ENCODE data around the gene YBX3. TPM values are rescaled to one million over a fixed set of nuclear protein-coding genes. Genes with fewer than 3 reads are reported as not detected.

YBX3 gene
- total RNA-seq, 4 donors from 2014 or later, result 281 to 567 (median 448) TPM

DNA sequence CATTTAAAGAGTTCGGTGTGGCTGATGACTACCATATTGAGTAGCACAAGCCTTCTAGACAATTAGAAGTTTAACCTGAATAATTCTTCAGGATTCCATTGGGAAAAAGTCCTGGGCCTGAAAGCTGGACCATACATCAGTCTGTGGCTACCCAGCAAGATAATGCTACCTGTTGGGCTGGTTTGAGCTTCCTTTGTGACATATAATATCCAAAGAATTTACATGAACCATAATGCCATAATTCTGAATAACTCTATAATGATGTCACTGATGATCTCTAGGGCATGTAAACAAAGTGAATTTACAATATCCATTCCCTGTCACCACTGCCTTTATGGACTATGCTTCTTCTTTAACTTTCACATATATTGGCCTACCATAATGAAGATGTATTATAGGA is 3.8 kb upstream of the YBX3 start:
- DNase-seq (ENCODE audit: low spot score) (no peak), ATAC-seq (ENCODE audit: low FRiP score) (no peak)
- TF ChIP-seq, protein P1, sequence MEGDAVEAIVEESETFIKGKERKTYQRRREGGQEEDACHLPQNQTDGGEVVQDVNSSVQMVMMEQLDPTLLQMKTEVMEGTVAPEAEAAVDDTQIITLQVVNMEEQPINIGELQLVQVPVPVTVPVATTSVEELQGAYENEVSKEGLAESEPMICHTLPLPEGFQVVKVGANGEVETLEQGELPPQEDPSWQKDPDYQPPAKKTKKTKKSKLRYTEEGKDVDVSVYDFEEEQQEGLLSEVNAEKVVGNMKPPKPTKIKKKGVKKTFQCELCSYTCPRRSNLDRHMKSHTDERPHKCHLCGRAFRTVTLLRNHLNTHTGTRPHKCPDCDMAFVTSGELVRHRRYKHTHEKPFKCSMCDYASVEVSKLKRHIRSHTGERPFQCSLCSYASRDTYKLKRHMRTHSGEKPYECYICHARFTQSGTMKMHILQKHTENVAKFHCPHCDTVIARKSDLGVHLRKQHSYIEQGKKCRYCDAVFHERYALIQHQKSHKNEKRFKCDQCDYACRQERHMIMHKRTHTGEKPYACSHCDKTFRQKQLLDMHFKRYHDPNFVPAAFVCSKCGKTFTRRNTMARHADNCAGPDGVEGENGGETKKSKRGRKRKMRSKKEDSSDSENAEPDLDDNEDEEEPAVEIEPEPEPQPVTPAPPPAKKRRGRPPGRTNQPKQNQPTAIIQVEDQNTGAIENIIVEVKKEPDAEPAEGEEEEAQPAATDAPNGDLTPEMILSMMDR (IDR thresholded peaks at IDR 0.05), result no peak

DNA sequence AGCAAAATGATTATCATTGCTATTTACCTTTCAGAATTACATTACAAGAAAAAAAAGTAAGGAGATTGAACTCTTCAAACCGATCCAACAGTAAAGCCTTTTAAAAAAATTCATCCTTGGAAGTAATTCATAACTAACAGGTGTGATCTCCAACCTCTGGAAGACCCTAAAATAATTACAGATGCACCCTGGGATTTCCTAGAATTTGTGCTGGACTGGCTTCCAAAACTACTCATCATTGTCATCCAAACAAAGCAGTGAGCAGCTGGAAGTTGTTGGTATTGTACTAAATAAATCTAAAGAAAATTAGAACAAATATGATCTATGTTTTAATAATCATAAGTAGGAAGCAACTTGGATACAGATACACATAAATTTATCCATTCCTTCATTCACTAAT is 1.9 kb upstream of the YBX3 start:
- ATAC-seq (ENCODE audit: low FRiP score), result no peak
- TF ChIP-seq, protein P1 (IDR thresholded peaks at IDR 0.05), result no peak
- DNase-seq (ENCODE audit: low spot score), result no peak

DNA sequence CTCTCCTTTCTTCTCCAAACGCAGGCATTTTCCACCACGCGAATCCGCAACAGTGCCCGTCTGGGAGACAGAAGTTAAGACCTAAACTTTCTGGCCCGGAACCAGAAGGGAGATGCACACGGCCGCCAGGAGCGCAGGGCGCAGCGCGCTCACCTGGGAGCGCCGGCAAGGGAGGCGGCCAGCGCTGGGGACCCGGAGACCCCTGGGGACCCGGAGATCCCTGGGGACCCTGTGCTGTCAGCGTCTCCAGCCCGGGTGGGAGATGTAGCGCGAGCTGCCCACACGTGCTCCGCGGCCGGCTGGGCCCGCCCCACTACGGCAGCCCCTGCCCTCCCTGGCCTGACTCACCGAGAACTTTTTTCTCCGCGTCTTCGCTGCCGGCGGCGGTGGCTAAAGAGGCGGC is 620 bp downstream of the YBX3 start:
- DNase-seq (ENCODE audit: low spot score), result no peak
- ATAC-seq (ENCODE audit: low FRiP score), result peak; percentile 60
- TF ChIP-seq, protein P1 (IDR thresholded peaks at IDR 0.05), result no peak

DNA sequence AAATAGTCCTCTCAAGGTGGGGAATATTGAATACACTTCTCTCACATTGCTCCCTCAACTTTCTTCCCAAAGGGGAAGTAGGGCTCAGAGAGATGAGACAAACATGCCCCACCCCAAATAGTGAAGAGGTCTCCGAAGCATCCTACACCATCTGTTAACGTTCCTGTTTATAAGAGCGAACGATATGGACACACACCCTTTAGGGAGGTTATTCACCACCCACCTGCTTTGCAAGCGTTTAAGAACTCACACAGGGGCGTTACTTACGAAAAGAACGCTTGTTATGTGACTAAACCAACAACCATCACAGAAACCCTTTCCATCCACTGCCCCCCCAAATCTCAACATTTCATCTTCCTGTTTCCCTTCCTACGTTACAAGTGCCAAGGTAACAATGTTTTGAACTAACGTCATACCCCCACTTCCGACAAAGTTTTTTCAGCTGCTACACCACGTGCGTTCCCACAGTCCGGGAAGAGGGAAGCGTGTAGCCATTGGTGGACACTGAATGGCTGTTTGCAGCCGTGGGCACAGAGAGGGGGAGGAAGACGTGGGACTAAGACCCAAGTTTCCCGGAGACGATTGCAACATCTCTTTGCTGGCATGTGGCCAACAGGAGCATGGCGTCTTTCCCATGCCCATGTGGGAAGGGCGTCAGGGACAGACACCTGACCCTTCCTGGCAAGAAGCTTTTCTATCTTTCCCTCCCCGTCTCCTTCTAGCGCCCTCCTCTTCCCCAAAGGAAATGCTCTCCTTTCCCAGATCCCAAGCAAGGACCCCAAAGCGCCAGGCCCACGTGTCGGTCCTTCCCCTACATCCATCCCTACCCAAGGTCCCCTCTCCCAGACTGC is 1.2 kb downstream of the YBX3 start:
- peak; percentile 97 for DNase-seq (ENCODE audit: low spot score)
- TF ChIP-seq, protein P1 (IDR thresholded peaks at IDR 0.05), result no peak
- ATAC-seq (ENCODE audit: low FRiP score), result peak; percentile 89

DNA sequence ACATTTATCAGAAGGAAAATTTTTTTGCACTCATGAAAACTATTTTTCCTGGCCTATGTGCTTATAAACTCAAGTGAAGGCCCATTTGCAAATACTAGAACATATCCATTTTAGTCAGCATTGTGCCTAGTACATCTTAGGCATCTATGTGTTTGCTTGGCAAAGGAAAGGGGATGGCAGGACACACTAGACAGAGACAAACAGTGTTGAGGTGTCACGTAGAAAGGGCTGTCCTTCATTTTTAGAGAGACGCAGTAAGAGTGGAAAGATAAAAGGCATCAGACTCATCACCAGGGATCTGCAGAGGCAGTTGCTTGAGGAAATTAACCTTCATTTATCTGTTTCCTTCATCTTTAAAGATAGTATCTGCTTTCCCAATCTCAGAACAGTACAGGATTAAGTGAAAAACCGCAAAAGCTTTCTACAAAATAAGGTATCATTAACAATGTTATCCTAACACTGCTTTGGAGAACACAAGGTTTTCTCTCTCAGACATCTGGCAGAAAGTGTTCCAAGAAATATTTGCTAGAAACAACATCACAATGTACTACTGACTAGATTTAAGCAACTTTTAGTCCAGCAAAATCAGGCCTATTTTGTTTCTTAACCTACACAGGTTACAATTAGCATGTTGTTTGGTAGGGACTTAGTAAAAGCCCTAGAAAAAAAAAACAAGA is 2.0 kb downstream of the YBX3 start:
- TF ChIP-seq, protein P1 (IDR thresholded peaks at IDR 0.05), result no peak
- DNase-seq (ENCODE audit: low spot score) (no peak), ATAC-seq (ENCODE audit: low FRiP score) (no peak)

DNA sequence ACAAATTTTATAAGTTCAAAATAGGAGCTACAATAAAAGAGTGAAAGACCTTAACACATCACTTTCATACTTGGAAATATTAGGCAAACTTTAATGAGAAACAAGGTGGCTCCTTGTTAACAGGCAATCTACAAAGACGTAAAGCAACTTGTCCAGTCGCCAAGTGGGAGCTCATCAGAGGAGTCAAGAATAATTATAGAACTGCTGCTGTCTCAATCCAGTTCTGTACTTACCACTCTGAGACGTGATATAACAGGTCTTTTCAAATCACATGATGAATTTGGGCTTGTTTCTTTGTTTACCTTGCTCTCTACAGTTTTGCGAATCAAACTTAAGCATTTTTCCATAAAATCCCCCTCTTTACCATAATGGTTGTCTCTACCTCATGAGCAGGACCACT is 3.6 kb downstream of the YBX3 start:
- ATAC-seq (ENCODE audit: low FRiP score), result no peak
- no peak for DNase-seq (ENCODE audit: low spot score)
- TF ChIP-seq, protein P1 (IDR thresholded peaks at IDR 0.05), result no peak
